HEK293 (cell line): Measurements from ENCODE around the gene GBGT1.

Experiments used
- CTCF ChIA-PET: fragments of 350-600 bp; formaldehyde crosslinking; extraction: SDS; loops from one replicate; lab custom pipeline; 2021; ENCODE audit warnings: antibody characterized with exemption; lab: Yijun Ruan, JAX
- POLR2A ChIA-PET: fragments of 300-600 bp; formaldehyde crosslinking; extraction: SDS; loops from one replicate; lab custom pipeline; 2020; ENCODE audit warnings: antibody characterized with exemption, inconsistent platforms; lab: Yijun Ruan, JAX
- H3K27ac ChIP-seq: fragments of 200-500 bp; sonication (Bioruptor generic); 2 replicates; pipeline ENCODE4 v1.5.1; 2014; ENCODE audit warnings: low read depth, low read length, control low read depth, inconsistent platforms; ENCODE audit errors: extremely low read depth
- H3K36me3 ChIP-seq, 2 experiments: fragments of 200-500 bp in 1 of 2; sonication (Bioruptor generic) in 1 of 2; 1 replicate in 1 of 2; 2 replicates in 1 of 2; pipeline ENCODE4 v1.5.1; 2014 to 2017; ENCODE audit warnings: inconsistent platforms in 2 of 2, low read length in 2 of 2; ENCODE audit not compliant: control insufficient read depth in 2 of 2, insufficient read depth in 1 of 2
- H3K4me1 ChIP-seq: fragments of 200-500 bp; sonication (Bioruptor generic); 2 replicates; pipeline ENCODE4 v1.5.1; 2014; ENCODE audit warnings: mild to moderate bottlenecking, low read length, inconsistent platforms; ENCODE audit not compliant: control insufficient read depth, insufficient read depth
- H3K4me3 ChIP-seq: 2 replicates; pipeline ENCODE4 v1.5.1; 2011; ENCODE audit warnings: low read depth, mild to moderate bottlenecking, control low read depth, low read length, moderate library complexity
- H3K9me3 ChIP-seq: fragments of 200-500 bp; sonication (Bioruptor generic); 2 replicates; pipeline ENCODE4 v1.5.1; 2014; ENCODE audit warnings: low read depth, low read length, inconsistent platforms; ENCODE audit not compliant: control insufficient read depth, insufficient read depth
- PRDM2 ChIP-seq: fragments of 450-650 bp; formaldehyde crosslinking; IDR thresholded peaks from 2 replicates; pipeline ENCODE4 v1.5.1; 2016; ENCODE audit warnings: missing biosample characterization, missing genetic modification characterization, borderline replicate concordance
- ZBTB48 ChIP-seq: fragments of 450-650 bp; formaldehyde crosslinking; IDR thresholded peaks from 2 replicates; pipeline ENCODE4 v1.5.1; 2016; ENCODE audit warnings: missing biosample characterization, missing genetic modification characterization
- ZNF266 ChIP-seq: fragments of 450-650 bp; formaldehyde crosslinking; IDR thresholded peaks from 2 replicates; pipeline ENCODE4 v1.5.1; 2016; ENCODE audit warnings: missing biosample characterization, missing genetic modification characterization, low read depth
- ZNF335 ChIP-seq: fragments of 450-650 bp; formaldehyde crosslinking; conservative IDR thresholded peaks from 2 replicates; pipeline ENCODE4 v1.5.1; 2016; ENCODE audit warnings: missing biosample characterization, missing genetic modification characterization
- ZNF341 ChIP-seq: fragments of 450-650 bp; formaldehyde crosslinking; IDR thresholded peaks from 2 replicates; pipeline ENCODE4; 2016; ENCODE audit warnings: low read depth, missing biosample characterization, missing genetic modification characterization
- ZNF433 ChIP-seq: fragments of 450-650 bp; formaldehyde crosslinking; IDR thresholded peaks from 2 replicates; pipeline ENCODE4 v1.5.1; 2016; ENCODE audit warnings: missing biosample characterization, missing genetic modification characterization, low read depth
- ZNF654 ChIP-seq: fragments of 450-650 bp; formaldehyde crosslinking; IDR thresholded peaks from 2 replicates; pipeline ENCODE4 v1.5.1; 2016; ENCODE audit warnings: low read depth, missing biosample characterization, missing genetic modification characterization
- ZNF76 ChIP-seq: fragments of 450-650 bp; formaldehyde crosslinking; IDR thresholded peaks from 2 replicates; pipeline ENCODE4; 2016; ENCODE audit warnings: low read depth, missing biosample characterization, missing genetic modification characterization, borderline replicate concordance
- TF ChIP-seq, protein P1 (sequence below): fragments of 450-650 bp; formaldehyde crosslinking; IDR thresholded peaks from 2 replicates; pipeline ENCODE4 v1.5.1; 2016; ENCODE audit warnings: missing biosample characterization, missing genetic modification characterization
- TF ChIP-seq, protein P2 (sequence below): sonication (generic); formaldehyde crosslinking; IDR thresholded peaks from 2 replicates; pipeline ENCODE4 v1.8.1; 2022; ENCODE audit warnings: mild to moderate bottlenecking, moderate library complexity, missing genetic modification reagents
- TF ChIP-seq, protein P3 (sequence below): fragments of 450-650 bp; formaldehyde crosslinking; IDR thresholded peaks from 2 replicates; pipeline ENCODE4 v1.5.1; 2017; ENCODE audit warnings: missing biosample characterization, missing genetic modification characterization
- TF ChIP-seq, protein P4 (sequence below): fragments of 450-650 bp; formaldehyde crosslinking; IDR thresholded peaks from 2 replicates; pipeline ENCODE4 v1.5.1; 2016; ENCODE audit warnings: missing biosample characterization, missing genetic modification characterization

GBGT1 gene

GRCh38 chr9:133191989-133192388, 28.3 kb upstream of the GBGT1 start (continued):
- TF ChIP-seq, protein P1, sequence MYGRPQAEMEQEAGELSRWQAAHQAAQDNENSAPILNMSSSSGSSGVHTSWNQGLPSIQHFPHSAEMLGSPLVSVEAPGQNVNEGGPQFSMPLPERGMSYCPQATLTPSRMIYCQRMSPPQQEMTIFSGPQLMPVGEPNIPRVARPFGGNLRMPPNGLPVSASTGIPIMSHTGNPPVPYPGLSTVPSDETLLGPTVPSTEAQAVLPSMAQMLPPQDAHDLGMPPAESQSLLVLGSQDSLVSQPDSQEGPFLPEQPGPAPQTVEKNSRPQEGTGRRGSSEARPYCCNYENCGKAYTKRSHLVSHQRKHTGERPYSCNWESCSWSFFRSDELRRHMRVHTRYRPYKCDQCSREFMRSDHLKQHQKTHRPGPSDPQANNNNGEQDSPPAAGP, result no peak
- TF ChIP-seq, protein P2, sequence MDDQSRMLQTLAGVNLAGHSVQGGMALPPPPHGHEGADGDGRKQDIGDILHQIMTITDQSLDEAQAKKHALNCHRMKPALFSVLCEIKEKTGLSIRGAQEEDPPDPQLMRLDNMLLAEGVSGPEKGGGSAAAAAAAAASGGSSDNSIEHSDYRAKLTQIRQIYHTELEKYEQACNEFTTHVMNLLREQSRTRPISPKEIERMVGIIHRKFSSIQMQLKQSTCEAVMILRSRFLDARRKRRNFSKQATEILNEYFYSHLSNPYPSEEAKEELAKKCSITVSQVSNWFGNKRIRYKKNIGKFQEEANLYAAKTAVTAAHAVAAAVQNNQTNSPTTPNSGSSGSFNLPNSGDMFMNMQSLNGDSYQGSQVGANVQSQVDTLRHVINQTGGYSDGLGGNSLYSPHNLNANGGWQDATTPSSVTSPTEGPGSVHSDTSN (CRISPR knock-in tag), result no peak

DNA sequence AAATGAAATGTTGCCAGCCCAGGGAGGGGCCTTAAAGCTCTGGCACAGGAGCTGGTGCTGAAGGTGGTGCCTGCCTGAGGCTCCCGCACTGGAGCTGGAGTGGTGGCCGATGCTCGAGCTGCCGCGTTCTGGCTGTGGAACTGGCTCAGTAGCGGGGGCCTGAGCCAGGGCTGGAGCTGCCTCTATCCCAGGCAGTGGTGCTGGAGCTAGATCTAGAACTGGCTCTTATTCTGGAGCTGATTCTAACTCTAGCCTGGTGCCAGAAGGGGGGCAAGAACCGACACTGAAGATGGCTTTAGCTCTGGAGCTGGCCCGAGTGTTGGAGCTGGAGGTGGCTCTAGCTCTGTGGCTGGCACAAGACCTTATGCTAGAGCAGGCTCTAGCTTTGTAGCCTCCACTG, 26.1 kb upstream of the GBGT1 start:
- no peaks in the 10 kb centered on the region for H3K9me3 ChIP-seq
- H3K36me3 ChIP-seq, result no peaks in the 10 kb centered on the region
- H3K27ac ChIP-seq, result no peak overlapping the region
- POLR2A ChIA-PET, result interaction anchor here (0.6 kb wide), 1 partner anchor 607 kb away, joined by 3 read pairs; the partner anchor contains the start of gene BARHL1
- H3K4me3 ChIP-seq, result no peak overlapping the region
- no peaks in the 10 kb centered on the region for H3K4me1 ChIP-seq
- TF ChIP-seq, protein P3, sequence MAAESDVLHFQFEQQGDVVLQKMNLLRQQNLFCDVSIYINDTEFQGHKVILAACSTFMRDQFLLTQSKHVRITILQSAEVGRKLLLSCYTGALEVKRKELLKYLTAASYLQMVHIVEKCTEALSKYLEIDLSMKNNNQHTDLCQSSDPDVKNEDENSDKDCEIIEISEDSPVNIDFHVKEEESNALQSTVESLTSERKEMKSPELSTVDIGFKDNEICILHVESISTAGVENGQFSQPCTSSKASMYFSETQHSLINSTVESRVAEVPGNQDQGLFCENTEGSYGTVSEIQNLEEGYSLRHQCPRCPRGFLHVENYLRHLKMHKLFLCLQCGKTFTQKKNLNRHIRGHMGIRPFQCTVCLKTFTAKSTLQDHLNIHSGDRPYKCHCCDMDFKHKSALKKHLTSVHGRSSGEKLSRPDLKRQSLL, result peak; percentile 91
- TF ChIP-seq ZBTB48 (tag by site-specific recombination), result no peak
- TF ChIP-seq, all 188 proteins: peak for 1
- CTCF ChIA-PET, result interaction anchor here (0.6 to 5.6 kb wide), 7 partner anchors 9 to 257 kb away, joined by 3 to 159 read pairs (median 4); partner anchors contain the start of gene SURF6

DNA sequence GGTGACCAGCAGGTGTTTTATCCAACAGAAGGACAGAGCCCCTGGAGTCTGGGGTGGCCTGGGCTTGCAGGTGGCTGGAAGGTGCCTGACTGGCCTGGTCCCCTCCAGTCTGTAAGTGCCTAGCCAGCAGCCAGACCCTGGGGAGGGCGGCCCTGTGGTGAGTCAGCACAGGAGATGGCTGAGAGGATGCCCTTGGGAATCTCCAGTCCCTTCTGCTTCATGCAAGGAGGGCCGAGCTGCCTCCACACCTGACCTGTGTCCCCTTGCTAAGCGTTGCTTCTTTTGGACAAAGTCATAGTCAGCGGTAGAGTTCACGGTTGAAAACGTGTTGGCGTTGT, 25.1 kb upstream of the GBGT1 start:
- H3K4me1 ChIP-seq, result no peaks in the 10 kb centered on the region
- POLR2A ChIA-PET, result interaction anchor here (0.5 to 1.1 kb wide), 6 partner anchors 9 to 176 kb away, joined by 3 to 9 read pairs (median 4); partner anchors contain the start of genes MED22 and RPL7A
- no peak overlapping the region for H3K27ac ChIP-seq

GRCh38 chr9:133188006-133188842, 24.5 kb upstream of the GBGT1 start:
- peak; percentile 15; the same call in 1 of the 2 replicates for TF ChIP-seq ZNF654 (tag by site-specific recombination)
- TF ChIP-seq PRDM2 (tag by site-specific recombination), result no peak
- TF ChIP-seq, protein P4, sequence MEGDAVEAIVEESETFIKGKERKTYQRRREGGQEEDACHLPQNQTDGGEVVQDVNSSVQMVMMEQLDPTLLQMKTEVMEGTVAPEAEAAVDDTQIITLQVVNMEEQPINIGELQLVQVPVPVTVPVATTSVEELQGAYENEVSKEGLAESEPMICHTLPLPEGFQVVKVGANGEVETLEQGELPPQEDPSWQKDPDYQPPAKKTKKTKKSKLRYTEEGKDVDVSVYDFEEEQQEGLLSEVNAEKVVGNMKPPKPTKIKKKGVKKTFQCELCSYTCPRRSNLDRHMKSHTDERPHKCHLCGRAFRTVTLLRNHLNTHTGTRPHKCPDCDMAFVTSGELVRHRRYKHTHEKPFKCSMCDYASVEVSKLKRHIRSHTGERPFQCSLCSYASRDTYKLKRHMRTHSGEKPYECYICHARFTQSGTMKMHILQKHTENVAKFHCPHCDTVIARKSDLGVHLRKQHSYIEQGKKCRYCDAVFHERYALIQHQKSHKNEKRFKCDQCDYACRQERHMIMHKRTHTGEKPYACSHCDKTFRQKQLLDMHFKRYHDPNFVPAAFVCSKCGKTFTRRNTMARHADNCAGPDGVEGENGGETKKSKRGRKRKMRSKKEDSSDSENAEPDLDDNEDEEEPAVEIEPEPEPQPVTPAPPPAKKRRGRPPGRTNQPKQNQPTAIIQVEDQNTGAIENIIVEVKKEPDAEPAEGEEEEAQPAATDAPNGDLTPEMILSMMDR (tag by site-specific recombination), result peak; percentile 60
- no peak for TF ChIP-seq ZNF341
- H3K4me3 ChIP-seq, result no peak overlapping the region
- ChIA-PET CTCF (interaction anchor here (0.6 to 5.6 kb wide), 30 partner anchors 8 to 302 kb away, joined by 3 to 159 read pairs (median 4); partner anchors contain the start of gene SURF6), POLR2A (interaction anchor here (0.5 to 1.1 kb wide), 6 partner anchors 14 to 176 kb away, joined by 3 to 9 read pairs (median 3); partner anchors contain the start of genes MED22 and RPL7A)
- H3K27ac ChIP-seq, result no peak overlapping the region
- no peaks in the 10 kb centered on the region for H3K9me3 ChIP-seq
- H3K4me1 ChIP-seq, result no peaks in the 10 kb centered on the region
- H3K36me3 ChIP-seq, result no peaks in the 10 kb centered on the region

More for the DNA sequence above, 25.1 kb upstream of the GBGT1 start:
- H3K9me3 ChIP-seq, result no peaks in the 10 kb centered on the region
- no peak overlapping the region for H3K4me3 ChIP-seq
- CTCF ChIA-PET, result interaction anchor here (0.6 to 5.6 kb wide), 22 partner anchors 8 to 298 kb away, joined by 3 to 159 read pairs (median 4); partner anchors contain the start of gene SURF6
- H3K36me3 ChIP-seq, result no peaks in the 10 kb centered on the region
- TF ChIP-seq ZNF76 (tag by site-specific recombination), result no peak
- peak; percentile 59 for TF ChIP-seq ZNF335 (tag by site-specific recombination)
- TF ChIP-seq ZNF433 (tag by site-specific recombination), result no peak
- TF ChIP-seq ZNF266 (tag by site-specific recombination), result no peak
